ENCODE results near the gene MILR1.

Gene MILR1

DNA sequence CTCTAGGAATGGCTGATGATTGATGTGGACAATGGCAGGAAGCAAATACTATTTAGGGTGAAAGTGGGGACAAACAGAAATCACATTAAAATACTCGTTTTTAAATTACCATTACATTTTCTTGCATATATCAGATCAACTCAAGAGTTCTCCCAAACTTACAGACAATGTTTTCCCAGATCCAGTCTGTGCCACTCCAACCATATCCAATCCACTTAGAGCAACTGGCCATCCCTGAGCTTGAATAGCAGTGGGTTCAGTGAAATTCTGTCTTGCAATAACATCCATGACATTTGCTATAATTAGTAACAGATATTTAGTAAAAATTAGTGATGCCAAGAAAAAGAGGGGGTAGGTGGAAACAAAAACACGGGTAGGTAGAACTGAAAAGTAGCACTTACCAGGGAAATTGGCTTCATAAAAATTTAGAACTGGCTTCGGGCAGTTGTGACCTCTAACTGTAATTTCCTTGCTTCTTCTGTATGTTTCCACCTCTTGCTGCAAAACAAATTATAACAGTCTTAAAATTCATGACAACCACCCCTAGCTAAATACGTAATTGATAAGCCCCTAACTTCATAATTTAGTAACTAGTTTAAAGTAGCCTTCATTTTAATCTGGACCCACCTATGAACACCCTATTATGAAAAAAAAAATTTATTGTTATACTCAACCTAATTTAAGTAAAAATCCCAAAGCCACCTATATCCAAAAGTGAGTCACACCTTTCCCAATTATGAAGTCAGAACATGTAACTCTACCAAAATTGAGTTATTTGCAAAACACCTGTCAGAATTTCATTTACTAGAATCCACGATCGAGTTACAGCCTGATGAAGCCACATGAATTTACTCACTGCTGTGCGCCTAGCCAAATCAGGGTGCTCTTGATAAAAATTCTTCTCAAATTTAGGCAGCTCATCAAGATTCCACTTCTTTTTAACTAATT lies 55.2 kb downstream of the MILR1 start:
- DNase-seq, result no peak

GRCh38 chr17:64504769-64505339 lies 55.9 kb downstream of the MILR1 start:
- no peak for DNase-seq

- peak; percentile 85 for DNase-seq
These were observed 56.7 kb downstream of the MILR1 start for GRCh38 chr17:64505340-64506200.

DNA sequence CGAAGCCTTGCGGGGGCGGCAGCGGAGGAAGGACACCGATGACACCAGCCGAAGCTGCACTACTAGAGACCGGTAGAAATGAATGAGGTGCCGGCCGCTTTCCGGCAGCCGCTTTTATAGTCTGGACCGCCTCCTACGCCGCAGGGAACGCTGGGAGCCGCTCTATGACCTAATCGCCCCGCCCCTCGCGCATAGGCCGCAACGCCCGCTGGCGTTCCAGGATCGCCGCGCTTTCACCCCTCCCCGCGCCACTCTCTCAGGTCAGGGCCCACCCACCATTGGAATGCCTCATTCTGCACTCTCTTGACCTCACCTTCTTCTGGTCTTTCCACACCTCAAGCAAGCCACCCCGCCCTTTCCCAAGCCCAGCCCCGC lies 57.3 kb downstream of the MILR1 start, which contains the start of gene DDX5:
TSS of gene DDX5 (minus strand) at position 89 of the 375 bp plus-strand sequence. CDS start 170 bp downstream, outside the sequence.
- DNase-seq, result peak; percentile 97

- peak; percentile 95 for DNase-seq
These were observed 57.9 kb downstream of the MILR1 start, which contains the start of gene CEP95 for GRCh38 chr17:64506576-64507412. Gene CEP95, plus strand, starts transcription at chr17:64506977. Its CDS starts 121 bp downstream, at chr17:64507098.

DNA sequence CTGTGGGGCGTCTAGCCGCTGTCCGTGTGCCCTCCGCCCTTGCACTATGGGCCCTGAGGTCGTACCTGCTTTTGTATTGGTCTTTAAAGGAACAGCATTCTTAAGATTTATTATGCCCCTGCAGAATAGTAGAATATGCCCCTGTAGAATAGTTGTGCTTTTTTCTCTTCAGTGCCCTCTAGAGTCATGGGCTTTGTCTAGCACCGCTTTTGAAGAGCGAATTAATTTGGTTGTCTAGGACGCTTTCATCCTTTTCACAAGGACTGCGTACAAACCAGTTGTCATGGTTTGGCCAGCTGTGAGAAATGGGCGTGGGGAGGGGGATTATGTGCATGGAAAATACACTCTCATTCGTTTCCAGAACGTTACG lies 58.5 kb downstream of the MILR1 start:
- DNase-seq, result peak; percentile 23

GRCh38 chr17:64508683-64509082 lies 59.8 kb downstream of the MILR1 start:
- DNase-seq, result no peak

DNA sequence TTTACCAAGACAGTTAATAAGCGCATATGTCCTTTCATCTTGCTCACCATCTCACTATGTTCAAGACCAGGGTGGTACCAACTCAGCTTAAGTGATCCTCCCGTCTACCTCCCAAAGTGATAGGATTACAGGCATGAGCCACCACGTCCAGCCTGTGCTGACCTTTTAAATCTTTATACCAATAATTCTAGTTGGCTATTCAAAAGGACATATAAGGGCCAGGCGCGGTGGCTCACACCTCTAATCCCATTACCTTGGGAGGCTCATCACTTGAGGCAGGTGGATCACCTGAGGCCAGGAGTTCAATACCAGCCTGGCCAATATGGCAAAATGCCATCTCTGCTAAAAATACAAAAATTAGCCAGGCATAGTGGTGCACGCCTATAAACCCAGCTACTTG lies 60.3 kb downstream of the MILR1 start:
- DNase-seq, result no peak

- DNase-seq, result no peak
These were observed 66.5 kb downstream of the MILR1 start for GRCh38 chr17:64515419-64515818.

GRCh38 chr17:64515829-64516228 lies 66.9 kb downstream of the MILR1 start:
- no peak for DNase-seq

Measured in activated gamma-delta T cell treated with Interleukin-2 at 50 U/mL for 16 hours (primary cell).